B cell (primary cell): ENCODE results near the gene BBIP1. TPM values are rescaled to one million over a fixed set of nuclear protein-coding genes. Genes with fewer than 3 reads are reported as not detected.

Experiments
- ATAC-seq: fragments of 200-7000 bp; cut with Tn5 transposase; one replicate; pipeline ENCODE4 v1.10.0; 2021; ENCODE audit warnings: low read depth, mild to moderate bottlenecking, moderate number of reproducible peaks, moderate library complexity
- CTCF ChIA-PET: fragments of 350-600 bp; sonication (Branson Sonifier 250); formaldehyde crosslinking; loops from one replicate; lab custom pipeline; 2021; ENCODE audit warnings: antibody characterized with exemption, inconsistent platforms; lab: Charles Lee
- POLR2A ChIA-PET: fragments of 350-600 bp; sonication (Branson Sonifier 250); formaldehyde crosslinking; loops from one replicate; lab custom pipeline; 2021; ENCODE audit warnings: antibody characterized with exemption; lab: Charles Lee
- DNase-seq: peaks from one replicate; pipeline ENCODE4 v3.0.0; 2013
- H2AFZ ChIP-seq: 2 replicates; pipeline ENCODE4 v1.6.1; 2012; ENCODE audit warnings: mild to moderate bottlenecking, low read depth, low read length; ENCODE audit not compliant: insufficient read depth, poor library complexity, severe bottlenecking
- H3K27ac ChIP-seq, 2 donors: 1 replicate in 1 of 2; 2 replicates in 1 of 2; pipeline ENCODE4 v1.5.1; 2012 to 2013; ENCODE audit warnings: low read length in 2 of 2, mild to moderate bottlenecking in 2 of 2, moderate library complexity in 1 of 2
- H3K27me3 ChIP-seq, 4 experiments: fragments of 200-600 bp in 1 of 4; sonication (generic) in 1 of 4; replicated peaks in 1 of 4; 1 replicate in 2 of 4; 2 replicates in 2 of 4; pipeline versions ENCODE4 v1.6.1 to v1.7.0; 2013 to 2016; ENCODE audit warnings: low read length in 3 of 4, mild to moderate bottlenecking in 2 of 4, mixed read lengths in 1 of 4, moderate library complexity in 1 of 4; ENCODE audit not compliant: insufficient read depth in 4 of 4, control insufficient read depth in 3 of 4; ENCODE audit errors: control extremely low read depth in 1 of 4
- H3K36me3 ChIP-seq, 2 experiments: replicated peaks in 1 of 2; 1 replicate in 1 of 2; 2 replicates in 1 of 2; pipeline versions ENCODE4 v1.6.1 to v1.7.1; 2013; ENCODE audit warnings: low read length in 1 of 2; ENCODE audit not compliant: insufficient read depth in 2 of 2, control insufficient read depth in 1 of 2; ENCODE audit errors: control extremely low read depth in 1 of 2, extremely low read depth in 1 of 2
- H3K4me1 ChIP-seq, 2 donors: fragments of 200-600 bp in 1 of 2; sonication (generic) in 1 of 2; 1 replicate in 1 of 2; 2 replicates in 1 of 2; pipeline versions ENCODE4 v1.5.1 to v1.6.1; 2013 to 2017; ENCODE audit warnings: low read length in 2 of 2; ENCODE audit not compliant: control insufficient read depth in 2 of 2, insufficient read depth in 2 of 2
- H3K4me2 ChIP-seq: replicated peaks from 2 replicates; pipeline ENCODE3; 2012; ENCODE audit warnings: mild to moderate bottlenecking, low read depth, low read length; ENCODE audit not compliant: poor library complexity, severe bottlenecking
- H3K4me3 ChIP-seq, 5 experiments: fragments of 200-600 bp in 1 of 5; sonication (generic) in 1 of 5; 1 replicate in 3 of 5; 2 replicates in 2 of 5; pipeline versions ENCODE4 v1.5.1 to v1.7.0; 2011 to 2016; ENCODE audit warnings: low read length in 4 of 5, mild to moderate bottlenecking in 4 of 5, low read depth in 2 of 5, control low read depth in 1 of 5, moderate library complexity in 1 of 5; ENCODE audit not compliant: insufficient read depth in 1 of 5; ENCODE audit errors: control extremely low read depth in 1 of 5, extremely low read depth in 1 of 5
- H3K79me2 ChIP-seq: fragments of 200-600 bp; sonication (generic); one replicate; pipeline ENCODE4 v1.6.0; 2016; ENCODE audit warnings: low read length; ENCODE audit not compliant: control insufficient read depth, insufficient read depth
- H3K9ac ChIP-seq: fragments of 200-600 bp; sonication (generic); 2 replicates; pipeline ENCODE4 v1.6.1; 2017; ENCODE audit warnings: mild to moderate bottlenecking, low read length, moderate library complexity
- H3K9me3 ChIP-seq, 3 donors: one replicate each; pipeline versions ENCODE4 v1.6.1 to v1.7.1; 2013; ENCODE audit warnings: low read length in 2 of 3; ENCODE audit not compliant: control insufficient read depth in 2 of 3, insufficient read depth in 1 of 3; ENCODE audit errors: control extremely low read depth in 1 of 3
- H4K20me1 ChIP-seq: 2 replicates; pipeline ENCODE4 v1.6.0; 2012; ENCODE audit warnings: mild to moderate bottlenecking, low read length; ENCODE audit not compliant: insufficient read depth, control insufficient read depth, poor library complexity, severe bottlenecking
- H3K27ac Mint-ChIP-seq: one replicate; pipeline ENCODE4 v1.8.0; 2021; ENCODE audit warnings: mixed read lengths
- H3K27me3 Mint-ChIP-seq: one replicate; pipeline ENCODE4 v1.8.0; 2021; ENCODE audit warnings: mixed read lengths
- H3K4me1 Mint-ChIP-seq: one replicate; pipeline ENCODE4 v1.8.0; 2021; ENCODE audit warnings: mixed read lengths
- H3K4me3 Mint-ChIP-seq: one replicate; pipeline ENCODE4 v1.8.0; 2021; ENCODE audit warnings: mixed read lengths
- H3K9me3 Mint-ChIP-seq: one replicate; pipeline ENCODE4 v1.8.0; 2022; ENCODE audit warnings: mixed read lengths; ENCODE audit not compliant: insufficient read depth
- EZH2 ChIP-seq: IDR thresholded peaks from 2 replicates; pipeline ENCODE4 v1.6.1; 2012; ENCODE audit warnings: borderline replicate concordance, low read depth, mild to moderate bottlenecking, moderate library complexity, low read length; ENCODE audit not compliant: insufficient read depth, poor library complexity, severe bottlenecking
- WGBS: methylation state at CpG from one replicate; pipeline ENCODE4 v1.1.5; 2013; ENCODE audit warnings: missing lambda C conversion rate; ENCODE audit not compliant: insufficient coverage; 5-methylcytosine and 5-hydroxymethylcytosine counted together
- intact Hi-C: fragments of 100-400 bp; cut with micrococcal nuclease; formaldehyde crosslinking; loops from one replicate; pipeline ENCODE4 v1.10.0; 2022
- polyA plus RNA-seq: library from polyadenylated mRNA; depleted of rRNA; stranded (reverse); fragments of >200 nt; gene quantifications from 2 replicates; pipeline ENCODE4 v1.2.3, GENCODE V29; 2012
- total RNA-seq, 2 donors: library from RNA; stranded (reverse); fragments of 120-200 nt in 1 of 2; gene quantifications; 1 replicate in 1 of 2; 2 replicates in 1 of 2; pipeline versions ENCODE4 v1.2.3 to v1.2.4, GENCODE V29; 2013 to 2022
- TF ChIP-seq, protein P1 (sequence below): fragments of 200-600 bp; IDR thresholded peaks from one replicate; pipeline ENCODE4 v1.8.0; 2022; ENCODE audit warnings: antibody characterized with exemption, mild to moderate bottlenecking

BBIP1 gene
- total and polyA plus RNA-seq, 2 donors (not counting 1 experiment from before 2014, with no cell fraction given), result 10.6 to 46.1 TPM

DNA sequence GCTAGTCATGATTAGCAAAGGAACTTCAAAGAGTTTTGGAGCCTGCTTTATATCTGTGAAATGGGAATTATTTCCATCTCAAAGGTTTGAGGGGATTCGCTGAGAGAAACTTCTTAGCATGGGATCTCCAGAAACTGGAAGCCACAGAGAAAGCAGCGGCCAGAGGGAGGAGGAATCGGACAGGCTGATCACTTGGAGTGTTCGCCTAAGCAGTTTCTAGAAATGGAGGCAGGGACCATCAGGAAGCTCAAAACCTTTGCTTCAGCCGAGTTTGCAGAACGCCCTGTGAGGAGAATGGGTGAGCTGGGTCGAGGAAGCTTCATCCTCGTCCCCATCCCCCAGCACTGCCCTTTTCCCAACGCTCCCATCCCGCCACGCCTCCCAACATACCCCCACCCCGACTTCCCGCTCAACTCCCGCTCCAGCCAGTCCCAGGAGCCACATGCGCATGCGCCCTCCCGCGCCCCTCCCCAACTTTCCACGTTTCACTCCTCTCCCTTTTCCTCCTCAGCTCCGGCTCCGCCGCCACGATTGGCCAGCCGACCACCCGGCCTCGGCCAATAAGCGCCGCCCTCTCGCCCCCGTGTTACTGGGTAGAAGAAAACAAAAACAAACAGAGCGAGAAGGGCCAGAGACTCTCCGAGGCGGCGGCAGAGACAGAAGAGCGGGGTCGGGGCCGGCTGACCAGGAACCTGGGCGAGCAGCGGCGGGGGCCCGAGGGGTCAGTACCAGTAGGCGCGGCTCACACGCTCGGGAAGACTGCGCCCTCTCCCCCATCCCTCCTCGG, 47.5 kb downstream of the BBIP1 start, which contains the start of gene PDCD4:
TSS of gene PDCD4 (plus strand) at position 631 of the 787 bp plus-strand sequence. CDS start 4,100 bp downstream, outside the sequence.
- H3K27me3 ChIP-seq, result no peaks in the 10 kb centered on the region
- H3K4me2 ChIP-seq, result peak within 1 kb of the TSS; percentile 87
- TF ChIP-seq, protein P1, sequence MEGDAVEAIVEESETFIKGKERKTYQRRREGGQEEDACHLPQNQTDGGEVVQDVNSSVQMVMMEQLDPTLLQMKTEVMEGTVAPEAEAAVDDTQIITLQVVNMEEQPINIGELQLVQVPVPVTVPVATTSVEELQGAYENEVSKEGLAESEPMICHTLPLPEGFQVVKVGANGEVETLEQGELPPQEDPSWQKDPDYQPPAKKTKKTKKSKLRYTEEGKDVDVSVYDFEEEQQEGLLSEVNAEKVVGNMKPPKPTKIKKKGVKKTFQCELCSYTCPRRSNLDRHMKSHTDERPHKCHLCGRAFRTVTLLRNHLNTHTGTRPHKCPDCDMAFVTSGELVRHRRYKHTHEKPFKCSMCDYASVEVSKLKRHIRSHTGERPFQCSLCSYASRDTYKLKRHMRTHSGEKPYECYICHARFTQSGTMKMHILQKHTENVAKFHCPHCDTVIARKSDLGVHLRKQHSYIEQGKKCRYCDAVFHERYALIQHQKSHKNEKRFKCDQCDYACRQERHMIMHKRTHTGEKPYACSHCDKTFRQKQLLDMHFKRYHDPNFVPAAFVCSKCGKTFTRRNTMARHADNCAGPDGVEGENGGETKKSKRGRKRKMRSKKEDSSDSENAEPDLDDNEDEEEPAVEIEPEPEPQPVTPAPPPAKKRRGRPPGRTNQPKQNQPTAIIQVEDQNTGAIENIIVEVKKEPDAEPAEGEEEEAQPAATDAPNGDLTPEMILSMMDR, result no peak
- TF ChIP-seq EZH2, result no peak
- peaks cover 0 to 10% of the 10 kb centered on the region in 2 experiments for H3K36me3 ChIP-seq
- H3K27ac Mint-ChIP-seq, result peak within 1 kb of the TSS; percentile 96
- H3K79me2 ChIP-seq, result peaks cover 71% of the 10 kb centered on the region
- POLR2A ChIA-PET, result interaction anchor here (0.6 to 2.7 kb wide), 12 partner anchors 9 to 86 kb away, joined by 3 to 44 read pairs (median 4); partner anchors contain the start of genes BBIP1 and SHOC2
- WGBS, result under 1% methylated on average over 47 of the region's 47 CpGs
- peak within 1 kb of the TSS; percentile 82 to 94 (median 85) for H3K4me3 ChIP-seq
- CTCF ChIA-PET, result interaction anchor here (0.7 to 1.3 kb wide), 8 partner anchors 13 to 126 kb away, joined by 3 to 14 read pairs (median 4); partner anchors contain the start of gene BBIP1
- peaks cover 61% of the 10 kb centered on the region in 2 donors for H3K4me1 ChIP-seq
- no peaks in the 10 kb centered on the region for H3K9me3 ChIP-seq
- peak within 1 kb of the TSS; percentile 91 for H3K4me3 Mint-ChIP-seq
- intact Hi-C loops, result loop anchor here (1.0 to 5.0 kb wide), 7 partner anchors 7 to 305 kb away; partner anchors contain the start of genes BBIP1, SHOC2 and SMC3
- DNase-seq (peak; percentile 92), ATAC-seq (peak; percentile 74)
- peaks cover 11% of the 10 kb centered on the region for H4K20me1 ChIP-seq
- H3K27ac ChIP-seq, result peak within 1 kb of the TSS; percentile 89 to 94
- peak within 1 kb of the TSS; percentile 88 for H3K9ac ChIP-seq
- peaks cover 60% of the 10 kb centered on the region for H3K4me1 Mint-ChIP-seq
- no peaks in the 10 kb centered on the region for H3K27me3 Mint-ChIP-seq
- no peaks in the 10 kb centered on the region for H3K9me3 Mint-ChIP-seq
- H2AFZ ChIP-seq, result peak within 1 kb of the TSS; percentile 68
